GM19025 (cell line): ENCODE data around the gene POC5.
"Not testable (repeated sequence)": the region's sequence is repeated elsewhere in the genome, so short reads cannot be mapped to it uniquely, and the experiment has no call there.

ENCODE experiments used
- ATAC-seq: cut with Tn5 transposase; IDR thresholded peaks from one replicate; pipeline ENCODE4 v1.9.1; 2021; ENCODE audit warnings: mild to moderate bottlenecking, low read depth, moderate library complexity; ENCODE audit not compliant: unreplicated experiment

Gene POC5

GRCh38 chr5:75707911-75708509 lies 9.2 kb downstream of the POC5 start:
- no peak for ATAC-seq

GRCh38 chr5:75706775-75707174 lies 10.5 kb downstream of the POC5 start:
- ATAC-seq: no peak

GRCh38 chr5:75706016-75706415 lies 11.2 kb downstream of the POC5 start:
- ATAC-seq: no peak

DNA sequence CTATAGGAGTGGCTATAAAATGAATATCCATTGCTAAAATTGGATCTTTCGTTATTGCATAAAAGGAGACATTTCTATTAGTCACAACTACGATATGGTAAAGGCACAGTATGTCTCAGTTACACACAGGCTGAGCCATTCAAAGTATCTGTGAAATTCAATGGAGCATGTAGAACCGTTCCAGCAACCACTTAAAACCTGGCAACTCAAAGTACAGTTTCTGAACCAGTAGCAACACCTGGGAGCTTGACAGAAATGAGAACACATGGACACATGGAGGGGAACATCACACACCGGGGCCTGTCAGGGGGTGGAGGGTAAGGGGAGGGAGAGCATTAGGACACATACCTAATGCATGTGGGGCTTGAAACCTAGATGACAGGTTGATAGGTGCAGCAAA lies 15.4 kb downstream of the POC5 start:
- ATAC-seq: no peak

- ATAC-seq: not testable (repeated sequence)
These were observed 21.5 kb downstream of the POC5 start for GRCh38 chr5:75695472-75696351.

GRCh38 chr5:75694781-75695180 lies 22.5 kb downstream of the POC5 start:
- no peak for ATAC-seq

DNA sequence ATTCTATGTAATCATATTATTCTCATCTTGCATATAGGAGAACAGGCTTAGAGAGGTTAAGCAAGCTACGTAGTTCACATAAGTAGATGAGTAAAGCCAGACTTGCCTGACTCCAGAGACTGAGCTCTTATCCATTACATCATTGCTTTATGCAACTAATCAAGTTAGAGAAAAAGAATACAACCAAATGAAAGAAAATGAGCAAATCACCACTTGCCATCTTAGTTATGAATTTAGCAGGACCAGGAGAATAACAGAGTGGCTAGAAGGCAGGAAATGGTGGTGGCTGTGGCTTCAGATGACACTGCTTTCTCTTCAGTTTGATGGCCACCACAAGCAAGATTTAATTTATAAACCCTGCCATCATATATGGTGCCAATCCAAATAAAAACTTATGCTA lies 26.6 kb downstream of the POC5 start:
- no peak for ATAC-seq

DNA sequence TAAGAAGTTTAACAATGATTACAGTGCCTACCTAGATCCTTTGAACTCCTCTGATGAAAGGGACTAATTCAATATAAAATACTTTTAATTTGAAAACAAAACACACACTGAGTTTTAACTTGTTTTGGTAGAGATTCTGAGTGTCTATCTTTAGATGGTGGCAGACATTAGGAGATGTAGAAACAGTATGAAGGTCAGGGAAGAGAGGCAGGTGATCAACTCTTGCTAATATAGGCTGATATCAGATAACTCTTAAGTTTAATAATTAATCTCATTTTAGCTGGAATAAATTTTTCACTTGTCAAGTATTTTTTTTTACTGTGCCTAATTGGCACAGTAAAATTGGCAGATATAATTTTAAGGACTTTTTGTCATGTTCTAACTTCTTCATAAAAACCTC lies 30.8 kb downstream of the POC5 start:
- no peak for ATAC-seq

- ATAC-seq: no peak
These were observed 32.1 kb downstream of the POC5 start for GRCh38 chr5:75685141-75685540.

DNA sequence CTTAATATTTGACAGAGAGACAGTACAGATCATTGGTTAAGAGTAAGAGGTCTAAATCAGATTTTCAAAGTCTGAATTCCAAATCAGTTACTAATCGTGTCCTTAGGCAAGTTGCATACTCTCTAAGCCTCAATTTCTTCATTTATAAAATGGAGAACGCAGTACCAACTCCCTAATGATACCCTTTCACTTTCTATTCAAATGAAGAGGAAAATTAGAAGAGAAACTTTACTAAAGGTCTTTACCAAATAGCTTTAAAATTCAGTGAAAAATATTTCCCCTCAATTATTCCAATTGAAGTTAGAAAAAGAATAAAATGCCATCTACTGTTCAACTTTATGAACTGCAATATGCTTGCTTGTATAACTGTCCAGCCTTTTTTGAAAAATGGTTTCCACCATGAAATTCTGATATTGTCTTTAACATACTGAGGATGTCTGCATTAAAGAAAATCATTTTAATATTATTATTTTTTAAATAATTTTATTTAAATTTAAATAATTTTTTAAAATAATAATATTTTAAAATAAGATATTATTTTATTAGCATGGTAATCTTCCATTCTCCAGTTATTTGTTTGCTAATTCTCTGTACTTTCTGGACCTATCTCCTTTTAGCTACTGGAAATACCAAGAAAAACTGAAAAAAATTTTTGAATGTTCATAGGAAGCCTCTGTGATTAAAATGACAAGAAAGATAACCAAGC lies 36.0 kb downstream of the POC5 start:
- ATAC-seq: no peak

DNA sequence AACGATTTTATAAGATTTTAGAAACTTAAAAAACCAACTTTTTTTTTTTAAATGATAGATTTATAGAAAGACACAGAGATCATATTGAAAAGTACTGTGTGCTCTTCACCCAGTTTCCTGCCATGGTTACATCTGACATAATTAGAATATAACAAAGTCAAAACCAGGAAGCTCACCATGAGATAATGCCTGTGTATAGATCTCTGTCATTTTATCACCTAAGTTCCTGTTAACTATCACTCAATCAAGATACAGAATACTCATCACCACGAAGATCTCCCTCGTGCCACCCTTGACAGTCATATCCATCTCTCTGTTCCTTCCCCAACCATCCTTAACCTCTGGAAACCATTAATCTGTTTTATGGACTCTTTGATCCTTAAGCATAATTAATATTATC lies 39.1 kb downstream of the POC5 start:
- ATAC-seq: no peak

DNA sequence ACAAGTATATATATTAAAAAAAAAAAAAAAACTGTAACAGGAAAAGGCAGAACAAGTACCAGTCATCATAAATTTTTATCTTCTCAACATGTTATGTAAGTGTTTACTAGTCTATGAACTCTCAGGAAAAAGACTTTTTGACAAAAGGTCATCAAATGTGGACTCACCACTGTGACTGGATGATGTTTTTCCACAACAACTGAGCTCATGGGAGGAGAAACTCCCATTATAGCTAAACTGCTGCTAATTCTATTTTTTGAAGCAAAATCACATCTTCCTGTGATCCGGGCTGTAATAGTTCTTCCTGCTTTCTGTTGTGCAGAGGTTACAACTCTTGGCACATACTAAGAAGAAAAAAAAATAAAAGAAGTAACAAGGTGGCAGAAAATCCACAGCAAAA lies 39.6 kb downstream of the POC5 start:
- no peak for ATAC-seq

- no peak for ATAC-seq
These were observed 41.5 kb downstream of the POC5 start for GRCh38 chr5:75675783-75676182.

DNA sequence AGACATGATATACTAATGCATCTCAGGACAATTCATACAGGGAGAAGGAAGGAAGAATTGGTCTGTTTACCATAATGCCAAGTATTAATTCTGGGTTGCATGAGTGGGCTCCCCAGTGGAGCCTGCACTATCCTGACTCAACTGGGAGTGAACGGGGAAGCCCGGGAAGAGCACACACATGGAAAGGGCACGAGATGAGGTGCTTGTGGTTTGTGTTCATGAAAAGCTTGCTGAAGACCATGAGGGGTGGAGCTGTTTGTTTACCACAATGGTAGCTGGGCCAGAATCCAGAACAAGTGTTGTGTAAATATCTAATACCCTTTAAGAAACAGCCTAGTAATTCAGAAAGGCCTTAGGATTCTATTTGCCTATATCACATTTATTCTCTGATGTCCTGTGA lies 44.6 kb downstream of the POC5 start:
- no peak for ATAC-seq

DNA sequence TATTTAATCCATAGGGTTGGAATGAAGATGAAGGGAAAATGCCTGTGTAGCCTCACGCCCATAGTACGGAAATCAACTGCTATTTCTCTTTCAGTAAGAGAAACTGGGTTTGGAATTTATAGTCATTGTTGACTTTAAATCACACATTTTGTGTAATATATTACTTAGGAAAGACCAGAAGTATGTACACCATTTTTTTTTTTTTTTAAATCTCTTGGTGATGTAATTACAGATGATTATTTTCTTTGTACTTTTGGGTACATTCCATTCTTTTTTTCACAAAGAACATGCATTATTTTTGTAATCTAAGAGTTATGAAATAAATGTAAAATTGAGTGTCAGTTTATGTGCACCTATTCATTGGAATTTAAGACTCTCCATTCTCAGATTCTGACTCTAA lies 45.7 kb downstream of the POC5 start:
- ATAC-seq: no peak

DNA sequence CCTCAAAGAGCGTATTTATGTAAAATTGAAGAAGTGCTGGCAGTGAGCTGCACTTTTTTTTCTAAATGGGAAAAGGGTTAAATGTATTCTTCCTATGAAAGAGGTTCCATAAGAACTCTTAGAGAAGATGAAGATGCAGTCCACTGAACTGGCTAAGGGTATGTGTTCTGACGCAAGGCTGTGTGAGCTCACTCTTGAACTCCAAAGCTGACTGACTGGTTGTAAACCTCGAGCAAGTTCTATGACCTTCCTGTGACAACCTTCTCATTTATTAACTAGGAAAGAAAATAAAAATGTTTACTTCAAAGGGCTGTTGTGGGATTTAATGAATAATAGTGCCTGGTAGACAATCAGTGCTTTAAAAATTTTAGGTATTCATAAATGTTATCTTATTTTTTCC lies 46.7 kb downstream of the POC5 start:
- no peak for ATAC-seq

GRCh38 chr5:75668977-75669689 lies 48.1 kb downstream of the POC5 start:
- ATAC-seq: peak; percentile 94

DNA sequence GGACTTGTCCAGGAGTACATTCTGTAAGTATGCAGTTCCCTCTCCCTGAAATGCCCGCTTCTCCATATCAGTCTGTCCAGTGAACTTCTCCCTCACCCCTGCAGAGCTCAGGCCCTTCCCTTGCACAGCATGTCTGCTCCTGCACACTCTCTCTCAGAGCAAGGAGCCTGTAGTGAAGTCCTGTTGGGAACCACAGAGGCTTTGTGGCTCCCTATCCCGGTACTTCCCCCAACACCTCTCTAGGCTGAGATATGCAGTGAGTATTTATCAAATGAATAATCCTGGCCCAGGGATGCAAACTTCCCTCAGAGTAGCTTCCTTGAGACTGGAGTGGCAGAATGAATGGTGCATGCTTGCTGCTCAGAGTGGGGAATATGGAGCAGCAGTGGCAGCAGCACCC lies 48.8 kb downstream of the POC5 start:
- ATAC-seq: peak; percentile 2

- no peak for ATAC-seq
These were observed 49.7 kb downstream of the POC5 start for GRCh38 chr5:75667586-75667985.

DNA sequence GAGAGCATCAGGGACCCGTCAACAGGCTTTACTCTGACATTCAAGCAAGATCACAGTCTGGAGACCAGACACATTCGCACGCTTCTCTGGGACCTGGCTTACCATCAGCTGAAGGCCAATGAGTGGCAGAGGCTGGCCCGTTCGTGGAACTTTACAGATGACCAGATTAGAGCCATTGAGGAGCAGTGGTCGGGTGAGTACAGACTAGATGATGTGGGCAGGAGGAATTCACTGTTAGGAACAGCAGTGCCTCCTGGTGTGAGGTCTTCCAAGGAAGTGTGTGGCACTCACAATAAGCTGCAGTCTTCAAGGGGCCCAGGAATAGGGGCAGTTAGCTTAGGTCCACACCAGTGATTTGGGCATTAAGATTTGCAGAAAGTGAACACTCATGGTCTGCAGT lies 50.4 kb downstream of the POC5 start:
- no peak for ATAC-seq

DNA sequence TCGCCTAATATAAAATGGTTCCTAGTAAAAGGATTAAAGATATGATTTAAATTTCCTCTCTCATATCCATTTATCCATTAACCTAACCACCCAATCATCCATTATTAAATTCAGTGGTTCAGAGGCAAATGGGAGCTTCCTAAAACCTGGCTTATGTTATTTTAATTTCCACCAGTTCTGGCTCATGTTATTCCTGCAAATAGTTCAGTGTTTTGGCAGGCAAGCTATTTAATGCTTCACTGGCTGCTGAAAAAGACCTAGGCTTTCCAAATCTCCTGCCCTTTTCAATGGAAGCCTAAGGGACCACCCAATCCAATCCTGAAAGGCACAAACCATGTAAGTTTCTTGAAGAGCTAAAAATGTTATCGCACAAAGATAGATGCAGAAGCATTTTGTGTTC lies 52.3 kb downstream of the POC5 start:
- no peak for ATAC-seq
